Mammary epithelial cell (primary cell): ENCODE data around the gene MYOM3.

Source experiments
- EZH2 ChIP-seq: IDR thresholded peaks from 2 replicates; pipeline ENCODE4 v1.6.1; 2012; ENCODE audit warnings: low read length, inconsistent platforms, borderline replicate concordance
- TF ChIP-seq, protein P1 (sequence below), 2 donors: IDR thresholded peaks in 1 of 2; conservative IDR thresholded peaks in 1 of 2; 2 replicates each; pipeline ENCODE4 v1.5.1; 2011 to 2012; ENCODE audit warnings: inconsistent platforms in 2 of 2, low read length in 2 of 2, mild to moderate bottlenecking in 2 of 2, control low read depth in 1 of 2, low read depth in 1 of 2; ENCODE audit not compliant: insufficient read depth in 1 of 2; ENCODE audit errors: extremely low read depth in 1 of 2

DNA sequence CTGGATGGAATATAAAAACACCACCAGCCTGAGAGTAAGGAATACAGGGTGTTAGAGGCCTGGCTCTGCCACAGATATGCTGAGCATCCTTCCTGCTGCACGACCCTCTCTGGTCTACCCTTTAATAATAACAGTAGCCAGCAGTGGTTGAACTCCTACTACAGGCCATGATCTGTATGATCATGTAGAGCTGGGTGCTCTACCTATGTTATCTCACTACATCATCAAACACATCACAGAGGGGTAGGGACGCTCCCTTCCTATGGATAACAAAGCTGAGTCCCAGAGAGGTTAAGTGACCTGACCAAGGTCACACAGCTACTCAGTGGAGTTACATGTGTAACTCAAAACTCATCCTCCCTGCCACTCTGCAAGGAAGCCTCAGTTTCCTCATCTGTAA is 13.0 kb upstream of the MYOM3 start:
- TF ChIP-seq, protein P1, sequence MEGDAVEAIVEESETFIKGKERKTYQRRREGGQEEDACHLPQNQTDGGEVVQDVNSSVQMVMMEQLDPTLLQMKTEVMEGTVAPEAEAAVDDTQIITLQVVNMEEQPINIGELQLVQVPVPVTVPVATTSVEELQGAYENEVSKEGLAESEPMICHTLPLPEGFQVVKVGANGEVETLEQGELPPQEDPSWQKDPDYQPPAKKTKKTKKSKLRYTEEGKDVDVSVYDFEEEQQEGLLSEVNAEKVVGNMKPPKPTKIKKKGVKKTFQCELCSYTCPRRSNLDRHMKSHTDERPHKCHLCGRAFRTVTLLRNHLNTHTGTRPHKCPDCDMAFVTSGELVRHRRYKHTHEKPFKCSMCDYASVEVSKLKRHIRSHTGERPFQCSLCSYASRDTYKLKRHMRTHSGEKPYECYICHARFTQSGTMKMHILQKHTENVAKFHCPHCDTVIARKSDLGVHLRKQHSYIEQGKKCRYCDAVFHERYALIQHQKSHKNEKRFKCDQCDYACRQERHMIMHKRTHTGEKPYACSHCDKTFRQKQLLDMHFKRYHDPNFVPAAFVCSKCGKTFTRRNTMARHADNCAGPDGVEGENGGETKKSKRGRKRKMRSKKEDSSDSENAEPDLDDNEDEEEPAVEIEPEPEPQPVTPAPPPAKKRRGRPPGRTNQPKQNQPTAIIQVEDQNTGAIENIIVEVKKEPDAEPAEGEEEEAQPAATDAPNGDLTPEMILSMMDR (conservative IDR thresholded peaks at IDR 0.05 in 1 of 2, IDR thresholded peaks at IDR 0.05 in 1 of 2; ENCODE audit: extremely low read depth in 1 of 2, insufficient read depth in 1 of 2, low read depth in 1 of 2, low read length in 2 of 2): no peak
- no peak for TF ChIP-seq EZH2
